NCI-H2107 treated with DMSO at 0.1 percent for 48 hours (cell line): ENCODE results near the gene ADGRA3.

Experiments used
- DNase-seq: peaks from one replicate; lab custom pipeline; 2025; ENCODE audit not compliant: unreplicated experiment; lab: John Stamatoyannopoulos, UW

ADGRA3 gene

DNA sequence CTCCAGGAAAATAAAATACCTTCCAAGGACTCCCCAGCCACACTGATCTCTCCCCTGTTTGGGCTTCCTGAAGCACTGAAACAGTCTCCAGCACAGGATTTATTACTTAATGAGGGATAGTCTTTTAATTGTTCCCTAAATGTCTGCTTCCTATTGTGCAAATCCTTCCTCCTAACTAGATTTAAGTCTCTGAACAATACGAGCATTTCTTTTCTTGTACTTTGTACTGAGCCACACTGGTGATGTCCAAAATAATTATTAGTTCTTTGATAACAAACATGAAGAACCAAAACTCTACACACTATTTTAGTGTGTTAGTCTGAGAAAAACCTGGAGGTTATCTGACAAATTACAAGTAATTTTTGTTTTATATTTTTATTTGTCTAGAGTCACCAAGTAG lies 5.1 kb downstream of the ADGRA3 start:
- DNase-seq: no peak

GRCh38 chr4:22508376-22508775 lies 7.5 kb downstream of the ADGRA3 start:
- no peak for DNase-seq

DNA sequence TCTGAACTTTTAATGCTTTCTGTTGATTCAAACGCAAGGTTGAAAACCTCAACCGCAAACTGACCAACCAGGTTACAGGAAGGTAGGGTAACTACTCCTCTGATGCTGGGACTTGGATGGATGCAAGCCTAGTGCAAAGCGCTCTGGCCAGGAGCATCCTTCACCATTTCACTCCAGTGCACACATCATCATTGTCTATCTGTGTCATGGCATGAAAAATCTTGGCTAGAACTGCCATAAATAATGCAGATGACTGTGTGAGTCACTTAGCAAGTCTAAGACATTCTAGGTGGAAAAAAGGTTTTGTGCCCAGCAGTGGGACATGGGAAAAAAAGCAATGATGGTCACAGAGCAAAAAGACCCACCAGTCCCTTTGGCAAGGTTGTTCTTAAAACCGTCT lies 10.9 kb downstream of the ADGRA3 start:
- no peak for DNase-seq

DNA sequence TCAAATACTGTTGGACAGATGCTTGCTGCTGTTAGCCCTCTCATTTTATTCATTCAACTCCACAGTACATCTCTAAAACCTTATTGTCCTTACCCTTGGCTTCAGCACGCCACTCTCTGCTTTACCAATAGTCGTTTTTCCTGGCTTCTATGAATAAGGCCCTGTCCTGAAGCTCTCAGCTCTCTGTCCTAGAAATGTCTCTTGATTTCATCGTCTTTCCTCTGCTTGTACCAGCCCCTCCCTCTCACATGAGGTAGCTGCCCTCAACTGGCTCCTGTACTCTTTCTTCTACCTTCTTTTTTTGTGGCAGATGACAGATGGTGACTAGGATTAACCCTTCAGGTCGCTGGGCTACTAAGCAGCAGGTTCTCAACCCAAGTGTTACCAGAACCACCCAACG lies 11.4 kb downstream of the ADGRA3 start:
- no peak for DNase-seq

- no peak for DNase-seq
Observed at GRCh38 chr4:22502895-22503814, 12.7 kb downstream of the ADGRA3 start.

GRCh38 chr4:22501715-22502095 lies 14.2 kb downstream of the ADGRA3 start:
- no peak for DNase-seq

- no peak for DNase-seq
Observed at GRCh38 chr4:22500831-22501714, 14.8 kb downstream of the ADGRA3 start.

GRCh38 chr4:22500128-22500611 lies 15.7 kb downstream of the ADGRA3 start:
- DNase-seq: peak; percentile 81

GRCh38 chr4:22498866-22499265 lies 17.0 kb downstream of the ADGRA3 start:
- no peak for DNase-seq

DNA sequence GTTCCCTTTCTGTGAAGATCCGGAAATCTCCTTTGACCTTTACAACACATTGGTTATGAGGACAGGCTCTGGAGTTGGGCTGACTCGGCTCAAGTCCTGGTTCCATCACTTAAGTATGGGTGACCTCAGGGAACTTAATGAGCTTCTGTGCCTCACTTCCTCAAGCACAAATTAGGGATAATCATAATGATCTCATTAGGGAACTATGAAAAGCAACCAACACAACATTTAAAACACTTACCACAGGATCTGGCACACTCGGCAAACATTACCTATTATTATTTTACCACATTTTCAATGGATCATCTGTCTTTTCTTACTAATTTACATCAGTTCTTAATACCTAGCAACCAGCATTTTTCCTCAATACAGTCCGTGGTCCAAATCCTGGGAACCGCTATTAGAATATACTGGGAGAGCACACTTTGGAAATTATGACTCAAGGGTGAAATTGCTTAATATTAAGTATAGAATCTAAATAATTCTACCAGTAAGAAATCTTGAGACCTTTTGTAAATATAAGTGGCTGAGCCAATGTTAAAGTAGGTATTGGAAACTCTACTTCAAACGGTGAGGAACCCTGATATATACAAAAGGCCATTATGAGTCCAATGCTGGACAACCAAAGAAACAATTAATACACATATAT lies 19.6 kb downstream of the ADGRA3 start:
- no peak for DNase-seq

DNA sequence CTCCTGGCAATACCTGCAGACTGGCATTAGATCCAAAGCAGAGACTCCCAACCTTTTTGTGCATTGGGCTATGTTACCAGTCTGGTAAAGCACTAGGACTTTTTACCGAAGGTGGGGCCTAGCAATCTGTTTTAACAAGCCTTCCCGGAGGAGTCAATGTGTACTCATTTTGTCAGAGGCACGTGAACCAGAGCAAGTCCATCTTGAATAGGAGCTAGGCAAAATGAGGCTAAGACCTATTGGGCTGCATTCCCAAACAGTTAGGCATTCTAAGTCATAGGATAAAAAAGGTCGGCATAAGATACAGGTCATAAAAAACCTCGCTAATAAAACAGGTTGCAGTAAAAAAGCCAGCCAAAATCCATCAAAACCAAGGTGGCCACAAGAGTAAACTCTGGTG lies 22.3 kb downstream of the ADGRA3 start:
- DNase-seq: no peak

DNA sequence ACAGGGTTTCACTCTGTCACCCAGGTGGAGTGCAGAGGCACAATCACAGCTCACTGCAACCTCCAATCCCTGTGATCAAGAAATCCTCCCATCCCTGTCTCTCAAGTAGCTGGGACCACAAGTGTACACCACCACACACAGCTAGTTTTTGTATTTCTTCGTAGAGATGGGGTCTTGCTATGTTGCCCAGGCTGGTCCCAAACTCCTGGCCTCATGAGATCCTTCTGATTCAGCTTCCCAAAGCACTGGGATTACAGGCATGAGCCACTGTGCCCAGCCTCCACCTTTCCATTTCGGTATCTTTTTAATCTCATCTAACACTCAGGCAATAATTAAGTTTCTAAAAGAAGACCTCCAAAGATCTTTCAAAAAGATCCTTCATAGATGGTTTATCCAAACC lies 22.9 kb downstream of the ADGRA3 start:
- DNase-seq: no peak

- no peak for DNase-seq
Observed at GRCh38 chr4:22491939-22492338, 23.9 kb downstream of the ADGRA3 start.

GRCh38 chr4:22490718-22491315 lies 25.0 kb downstream of the ADGRA3 start:
- DNase-seq: no peak

- peak; percentile 8 for DNase-seq
Observed at GRCh38 chr4:22488106-22488505, 27.8 kb downstream of the ADGRA3 start.

- peak; percentile 7 for DNase-seq
Observed at GRCh38 chr4:22487328-22487727, 28.5 kb downstream of the ADGRA3 start.

DNA sequence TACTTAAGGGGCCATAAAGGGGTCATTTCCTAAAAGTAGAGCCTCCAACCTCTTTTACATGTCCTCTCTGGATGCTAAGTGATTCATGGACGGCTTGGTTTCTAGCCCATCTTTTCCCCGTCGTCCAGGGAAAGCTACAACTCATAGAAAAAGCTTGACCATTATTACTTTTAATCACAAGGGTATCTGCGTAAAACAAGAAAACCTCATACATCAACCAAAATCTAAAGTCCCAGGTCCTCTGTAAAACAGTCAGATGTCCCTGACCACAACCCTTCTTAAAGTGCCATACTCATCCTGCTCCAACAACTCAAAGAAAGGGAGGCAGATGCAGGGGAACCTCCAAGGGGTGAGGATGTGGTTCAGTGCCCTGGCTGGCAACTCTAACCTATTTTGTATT lies 29.6 kb downstream of the ADGRA3 start:
- DNase-seq: no peak

GRCh38 chr4:22485737-22486136 lies 30.1 kb downstream of the ADGRA3 start:
- DNase-seq: no peak

DNA sequence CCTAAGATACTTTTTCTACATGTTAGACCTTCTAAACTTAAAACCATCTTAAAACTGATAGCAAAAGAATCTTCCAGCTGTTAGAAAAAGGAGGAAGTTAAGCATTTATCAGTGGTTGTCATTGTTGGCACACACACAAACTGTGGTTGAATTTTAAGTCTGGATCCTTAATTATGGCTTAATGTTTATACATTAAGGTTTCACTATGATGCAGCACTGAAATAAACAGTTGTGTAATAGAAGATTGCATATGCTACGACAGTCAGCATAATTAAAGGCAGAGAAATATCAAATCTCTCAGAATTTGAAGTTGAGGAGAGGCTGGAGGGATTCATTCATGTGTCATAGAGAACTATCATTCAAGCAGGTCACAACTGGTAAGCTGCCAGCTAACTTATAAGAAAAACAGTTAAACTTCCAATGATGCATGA lies 32.3 kb downstream of the ADGRA3 start:
- no peak for DNase-seq

GRCh38 chr4:22482250-22483127 lies 33.4 kb downstream of the ADGRA3 start:
- DNase-seq: no peak
